K562 treated with DMSO at 1 percent for 4 hours (cell line): ENCODE measurements around the gene GPRC6A. TPM values are rescaled to one million over a fixed set of nuclear protein-coding genes. Genes with fewer than 3 reads are reported as not detected.

Experiments
- total RNA-seq: library from RNA; unstranded; fragments of 300-600 nt; gene quantifications from 2 replicates; pipeline ENCODE4 v1.2.3, GENCODE V29; 2022; ENCODE audit not compliant: insufficient read depth

The GPRC6A gene
- total RNA-seq: not detected in 2 replicates

GRCh38 chr6:116828983-116829382 is at the start of gene GPRC6A:
Gene GPRC6A (minus strand): TSS chr6:116829083. CDS start chr6:116829013, 70 bp downstream.

GRCh38 chr6:116876635-116877611 is 48.0 kb upstream of the GPRC6A start, which contains the start of gene RFX6:
Gene RFX6 (plus strand): TSS chr6:116877242. CDS start chr6:116877276, 34 bp downstream.

GRCh38 chr6:116764961-116765841 is 63.7 kb downstream of the GPRC6A start, which contains the start of gene FAM162B:
Gene FAM162B (minus strand): TSS chr6:116765719. CDS start chr6:116765576, 143 bp downstream.

Other genes with a start within 250 kb of the GPRC6A start
- 0.34 and 0.91 TPM in 2 replicates for gene RSPH4A, start 212.6 kb downstream of the GPRC6A start, total RNA-seq
- 11.2 and 16.8 TPM in 2 replicates for gene ZUP1, start 160.3 kb downstream of the GPRC6A start, total RNA-seq
- 1.8 and 3.6 TPM in 2 replicates for gene KPNA5, start 147.9 kb downstream of the GPRC6A start, total RNA-seq
- not detected in 2 replicates for gene FAM162B, start 63.4 kb downstream of the GPRC6A start, total RNA-seq
- gene RFX6, start 48.2 kb upstream of the GPRC6A start, total RNA-seq: not detected in 2 replicates